PC-3 (cell line): ENCODE measurements around the gene FANK1. TPM values are rescaled to one million over a fixed set of nuclear protein-coding genes. Genes with fewer than 3 reads are reported as not detected.

Experiments
- ATAC-seq: fragments of 200-7000 bp; cut with Tn5 transposase; 2 replicates; pipeline ENCODE4 v1.9.1; 2020; ENCODE audit warnings: mild to moderate bottlenecking, moderate library complexity
- BruUV-seq: library from RNA; stranded (reverse); fragments of 400-500 nt; replicated peaks from 2 replicates; lab custom pipeline; 2021; lab: Mats Ljungman, UMichigan
- CTCF ChIA-PET: fragments of 300-600 bp; sonication (Branson Sonifier 250); formaldehyde crosslinking; loops from one replicate; lab custom pipeline; 2022; ENCODE audit warnings: antibody characterized with exemption; lab: Charles Lee
- POLR2A ChIA-PET: fragments of 300-600 bp; sonication (Branson Sonifier 250); formaldehyde crosslinking; loops from one replicate; lab custom pipeline; 2022; ENCODE audit warnings: antibody characterized with exemption; ENCODE audit not compliant: unreplicated experiment; lab: Charles Lee
- DNase-seq: peaks from one replicate; pipeline ENCODE4 v3.0.0-alpha.2; 2015
- H2AFZ ChIP-seq: fragments of 300-600 bp; sonication (generic); 2 replicates; pipeline ENCODE4 v1.6.0; 2016; ENCODE audit warnings: antibody characterized with exemption, low read length
- H3F3A ChIP-seq: fragments of 300-600 bp; sonication (generic); one replicate; pipeline ENCODE4 v1.6.0; 2017; ENCODE audit warnings: antibody characterized with exemption, low read length, control low read depth, mild to moderate bottlenecking; ENCODE audit not compliant: unreplicated experiment
- H3K27ac ChIP-seq: fragments of 300-600 bp; sonication (generic); 2 replicates; pipeline ENCODE4 v1.5.1; 2016; ENCODE audit warnings: mild to moderate bottlenecking, low read length
- H3K27me3 ChIP-seq: fragments of 300-600 bp; sonication (generic); 2 replicates; pipeline ENCODE4 v1.6.1; 2016; ENCODE audit warnings: low read length, mixed read lengths
- H3K36me3 ChIP-seq: fragments of 300-600 bp; sonication (generic); 2 replicates; pipeline ENCODE4 v1.6.1; 2016; ENCODE audit warnings: low read depth, mixed run types, low read length, mixed read lengths
- H3K4me1 ChIP-seq: fragments of 300-600 bp; sonication (generic); 2 replicates; pipeline ENCODE4 v1.5.1; 2016; ENCODE audit warnings: low read length; ENCODE audit not compliant: insufficient read depth
- H3K4me2 ChIP-seq: fragments of 300-600 bp; sonication (generic); 2 replicates; pipeline ENCODE4 v1.6.0; 2016; ENCODE audit warnings: low read length
- H3K4me3 ChIP-seq: fragments of 300-600 bp; sonication (generic); 2 replicates; pipeline ENCODE4 v1.5.1; 2016; ENCODE audit warnings: mild to moderate bottlenecking, low read length, mixed read lengths
- H3K79me2 ChIP-seq: fragments of 300-600 bp; sonication (generic); 2 replicates; pipeline ENCODE4 v1.6.1; 2017; ENCODE audit warnings: low read length, mixed read lengths
- H3K9ac ChIP-seq: fragments of 300-600 bp; sonication (generic); 2 replicates; pipeline ENCODE4 v1.6.0; 2016; ENCODE audit warnings: mild to moderate bottlenecking, low read length
- H3K9me2 ChIP-seq: fragments of 300-600 bp; sonication (generic); replicated peaks from 2 replicates; pipeline ENCODE4 v1.6.1; 2016; ENCODE audit warnings: mixed run types, low read length, mixed read lengths
- H3K9me3 ChIP-seq: fragments of 300-600 bp; sonication (generic); 2 replicates; pipeline ENCODE4 v1.6.1; 2016; ENCODE audit warnings: low read length, mixed read lengths
- H4K20me1 ChIP-seq: fragments of 300-600 bp; sonication (generic); 2 replicates; pipeline ENCODE4 v1.6.1; 2016; ENCODE audit warnings: low read length, mixed read lengths
- CTCF ChIP-seq: fragments of 300-600 bp; sonication (generic); conservative IDR thresholded peaks from 2 replicates; pipeline ENCODE4 v1.5.1; 2017; ENCODE audit warnings: antibody characterized with exemption, low read depth, mild to moderate bottlenecking, low read length
- EZH2 ChIP-seq: fragments of 300-600 bp; sonication (generic); IDR thresholded peaks from one replicate; pipeline ENCODE4 v1.6.1; 2017; ENCODE audit warnings: antibody characterized with exemption, mild to moderate bottlenecking, low read length; ENCODE audit not compliant: unreplicated experiment
- EZH2phosphoT487 ChIP-seq: fragments of 300-600 bp; sonication (generic); IDR thresholded peaks from 2 replicates; pipeline ENCODE4 v1.6.1; 2018; ENCODE audit warnings: mild to moderate bottlenecking, antibody characterized with exemption, low read length, borderline replicate concordance
- intact Hi-C: fragments of 100-400 bp; cut with micrococcal nuclease; formaldehyde crosslinking; loops from 2 replicates; pipeline ENCODE4 v1.9.0; 2023
- total RNA-seq: library from RNA; depleted of rRNA; stranded (reverse); fragments of >200 nt; gene quantifications from 2 replicates; pipeline ENCODE4 v1.2.3, GENCODE V29; 2014

FANK1 gene
- total RNA-seq, 1 experiment from 2014 or later = 0.95 TPM

DNA sequence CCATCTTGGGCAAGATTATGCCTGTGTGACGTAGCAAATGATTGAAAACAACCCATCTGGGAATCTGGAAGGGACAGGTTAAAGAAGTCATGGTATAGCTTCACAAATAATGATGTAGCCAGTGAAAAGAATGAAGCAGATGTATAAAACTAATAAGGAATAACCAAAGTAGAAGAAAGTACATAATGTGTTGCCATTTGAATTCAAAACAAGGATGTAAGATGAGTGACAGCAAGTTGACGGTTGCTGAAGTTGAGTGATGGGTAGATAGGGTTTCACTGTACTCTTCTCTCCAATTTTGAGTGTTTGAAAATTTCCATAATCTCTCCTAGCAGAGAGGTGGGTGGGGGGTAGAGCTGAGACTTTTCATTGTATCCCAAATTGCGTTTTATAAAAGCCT lies 133.6 kb downstream of the FANK1 start:
- Histone ChIP-seq H3K4me3 (no peak overlapping the region), H3K4me1 (no peaks in the 10 kb centered on the region), H3K36me3 (0 out of 2 replicates have a peak, but pooled peaks cover 10% of the 10 kb centered on the region), H3K9ac (no peak overlapping the region), H3K9me3 (peaks cover 5% of the 10 kb centered on the region; the same call in 1 of the 2 replicates), H3K4me2 (no peak overlapping the region), H2AFZ (no peak overlapping the region), H3F3A (no peaks in the 10 kb centered on the region), H3K79me2 (no peaks in the 10 kb centered on the region), H3K9me2 (no peaks in the 10 kb centered on the region), H3K27ac (no peak overlapping the region), H3K27me3 (no peaks in the 10 kb centered on the region), H4K20me1 (no peaks in the 10 kb centered on the region)
- no peak for ATAC-seq
- TF ChIP-seq CTCF (no peak), EZH2 (no peak), EZH2phosphoT487 (no peak)
- ChIA-PET CTCF (no interaction called here), POLR2A (no interaction called here)
- no TSS peak for BruUV-seq
- DNase-seq = no peak
- intact Hi-C loops = no loop called here

DNA sequence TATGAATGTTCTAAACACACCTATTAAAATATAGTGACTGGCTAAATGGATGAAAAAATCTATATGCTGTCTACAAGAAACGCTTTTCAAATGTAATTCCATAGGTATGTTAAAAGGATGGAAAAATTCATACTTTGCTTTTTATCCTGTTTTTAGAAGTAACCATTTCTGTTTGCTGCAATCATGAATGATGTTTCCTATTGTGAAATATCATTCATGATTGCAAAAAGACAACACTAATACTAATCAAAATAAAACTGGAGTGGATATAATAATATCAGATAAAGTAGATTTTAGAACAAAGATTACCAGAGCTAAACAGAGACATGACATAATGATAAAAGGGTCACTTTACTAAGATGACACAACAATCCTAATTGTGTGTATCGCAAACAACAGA lies 138.2 kb downstream of the FANK1 start:
- Histone ChIP-seq H3K27me3 (no peaks in the 10 kb centered on the region), H3K36me3 (0 out of 2 replicates have a peak, but pooled peaks cover 10% of the 10 kb centered on the region), H3K27ac (no peak overlapping the region), H3K9ac (no peak overlapping the region), H3K79me2 (no peaks in the 10 kb centered on the region), H3K9me3 (peaks cover 5% of the 10 kb centered on the region; the same call in 1 of the 2 replicates), H3K4me3 (no peak overlapping the region), H3K4me1 (no peaks in the 10 kb centered on the region), H3F3A (no peaks in the 10 kb centered on the region), H3K9me2 (no peaks in the 10 kb centered on the region), H2AFZ (no peak overlapping the region), H3K4me2 (no peak overlapping the region), H4K20me1 (no peaks in the 10 kb centered on the region)
- intact Hi-C loops = no loop called here
- DNase-seq (no peak), ATAC-seq (no peak)
- POLR2A ChIA-PET = no interaction called here
- no TSS peak for BruUV-seq
- CTCF ChIA-PET = no interaction called here
- TF ChIP-seq EZH2 = no peak
- no peak for TF ChIP-seq CTCF
- no peak for TF ChIP-seq EZH2phosphoT487

- no peak for ATAC-seq
- no peaks in the 10 kb centered on the region for H4K20me1 ChIP-seq
- H3K9ac ChIP-seq = no peak overlapping the region
- no peaks in the 10 kb centered on the region for H3K4me1 ChIP-seq
- no peak for DNase-seq
- no peak overlapping the region for H3K27ac ChIP-seq
- no peaks in the 10 kb centered on the region for H3K27me3 ChIP-seq
- intact Hi-C loops = no loop called here
- H3F3A ChIP-seq = no peaks in the 10 kb centered on the region
- no peak overlapping the region for H3K4me2 ChIP-seq
- POLR2A ChIA-PET = no interaction called here
- no peak overlapping the region for H3K4me3 ChIP-seq
- no peaks in the 10 kb centered on the region for H3K9me2 ChIP-seq
- TF ChIP-seq CTCF = no peak
- no peak for TF ChIP-seq EZH2
- no peak for TF ChIP-seq EZH2phosphoT487
- 0 out of 2 replicates have a peak, but pooled peaks cover 10% of the 10 kb centered on the region for H3K36me3 ChIP-seq
- H3K79me2 ChIP-seq = no peaks in the 10 kb centered on the region
- H2AFZ ChIP-seq = no peak overlapping the region
- CTCF ChIA-PET = no interaction called here
- BruUV-seq = no TSS peak
- H3K9me3 ChIP-seq = peaks cover 5% of the 10 kb centered on the region; the same call in 1 of the 2 replicates
These were observed 140.2 kb downstream of the FANK1 start for GRCh38 chr10:126036515-126036914.
